ENCODE results near the gene MRC2.

Gene MRC2

GRCh38 chr17:62720126-62720850 lies 92.8 kb downstream of the MRC2 start:
- no peak for DNase-seq (ENCODE audit: low read depth in 2 of 2)

DNA sequence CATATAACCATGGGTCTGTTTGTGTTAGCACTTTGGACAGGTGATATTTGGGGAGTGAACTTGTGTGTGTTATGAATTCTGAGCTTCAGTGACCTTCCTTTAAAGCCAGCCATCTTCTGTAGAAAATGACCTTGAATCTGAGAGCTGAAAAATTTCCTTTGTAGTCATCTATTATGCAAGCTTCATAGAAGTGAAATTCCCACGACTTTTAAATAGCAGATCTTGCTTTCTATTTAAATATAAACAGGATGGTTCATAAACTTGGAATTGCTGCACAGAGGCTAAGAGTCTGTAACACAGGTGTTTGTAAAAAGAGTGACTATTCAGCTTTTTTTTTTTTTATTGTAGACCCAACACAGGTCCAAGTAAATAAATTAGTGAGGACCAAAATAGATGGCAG lies 95.2 kb downstream of the MRC2 start:
- DNase-seq (ENCODE audit: low read depth in 2 of 2): no peak

GRCh38 chr17:62723842-62724241 lies 96.4 kb downstream of the MRC2 start:
- DNase-seq (ENCODE audit: low read depth in 2 of 2): no peak

DNA sequence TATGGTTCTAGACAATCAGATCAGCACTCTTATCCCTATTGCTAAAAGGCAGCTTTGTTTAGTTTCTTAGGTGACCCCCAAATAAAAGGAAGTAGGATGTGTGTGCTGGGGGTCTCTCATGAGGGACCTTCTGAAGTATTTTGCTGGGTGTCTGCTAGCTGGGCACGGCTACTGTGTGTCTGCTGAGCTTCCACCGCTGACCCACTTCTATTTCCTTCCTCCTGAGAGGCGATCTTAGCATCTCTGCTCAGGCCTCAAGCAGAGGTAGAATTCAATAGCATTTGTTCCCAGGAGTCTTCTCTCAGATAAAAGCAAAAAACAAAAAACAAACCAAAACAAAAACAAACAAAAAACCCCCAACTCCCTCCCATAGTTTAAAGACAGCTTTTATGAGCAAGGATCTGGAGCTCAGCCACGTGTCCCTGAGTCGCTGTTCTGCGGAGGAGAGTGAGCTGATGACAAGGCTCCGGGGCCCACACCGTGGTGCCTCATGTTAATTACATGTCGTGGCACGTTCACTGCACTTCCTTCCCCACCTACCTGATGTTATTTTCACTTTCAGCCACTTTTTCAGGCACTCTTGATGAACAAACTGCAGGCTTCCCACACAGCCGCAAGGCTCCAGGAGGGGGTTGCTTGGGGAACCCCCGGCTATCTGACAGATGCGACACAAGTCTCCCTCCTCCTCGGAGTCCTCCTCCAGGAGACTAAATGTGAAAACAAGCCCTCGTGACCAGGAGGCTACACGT lies 97.1 kb downstream of the MRC2 start:
- no peak for DNase-seq (ENCODE audit: low read depth in 2 of 2)

DNA sequence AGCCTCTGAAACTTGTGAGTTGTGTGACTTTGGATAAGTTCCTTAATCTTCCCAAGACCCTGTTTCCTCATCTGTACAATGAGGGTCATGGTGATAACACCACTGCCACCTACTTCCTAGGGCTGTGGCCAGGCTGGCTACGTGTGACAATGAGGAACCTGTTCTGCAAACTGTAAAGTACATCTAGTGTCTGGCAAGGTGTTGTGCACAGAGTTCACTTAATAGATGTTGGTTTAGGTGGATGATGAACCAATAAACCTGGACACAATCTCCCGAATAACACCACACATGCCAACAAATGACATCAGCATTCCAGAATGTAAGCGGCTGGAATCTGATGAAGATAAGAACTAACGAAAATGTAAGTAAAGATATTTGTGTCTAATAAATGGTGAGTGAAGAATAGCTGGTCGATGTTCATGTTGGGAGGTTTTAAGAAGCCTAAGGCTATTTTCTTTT lies 98.3 kb downstream of the MRC2 start:
- no peak for DNase-seq (ENCODE audit: low read depth in 2 of 2)

DNA sequence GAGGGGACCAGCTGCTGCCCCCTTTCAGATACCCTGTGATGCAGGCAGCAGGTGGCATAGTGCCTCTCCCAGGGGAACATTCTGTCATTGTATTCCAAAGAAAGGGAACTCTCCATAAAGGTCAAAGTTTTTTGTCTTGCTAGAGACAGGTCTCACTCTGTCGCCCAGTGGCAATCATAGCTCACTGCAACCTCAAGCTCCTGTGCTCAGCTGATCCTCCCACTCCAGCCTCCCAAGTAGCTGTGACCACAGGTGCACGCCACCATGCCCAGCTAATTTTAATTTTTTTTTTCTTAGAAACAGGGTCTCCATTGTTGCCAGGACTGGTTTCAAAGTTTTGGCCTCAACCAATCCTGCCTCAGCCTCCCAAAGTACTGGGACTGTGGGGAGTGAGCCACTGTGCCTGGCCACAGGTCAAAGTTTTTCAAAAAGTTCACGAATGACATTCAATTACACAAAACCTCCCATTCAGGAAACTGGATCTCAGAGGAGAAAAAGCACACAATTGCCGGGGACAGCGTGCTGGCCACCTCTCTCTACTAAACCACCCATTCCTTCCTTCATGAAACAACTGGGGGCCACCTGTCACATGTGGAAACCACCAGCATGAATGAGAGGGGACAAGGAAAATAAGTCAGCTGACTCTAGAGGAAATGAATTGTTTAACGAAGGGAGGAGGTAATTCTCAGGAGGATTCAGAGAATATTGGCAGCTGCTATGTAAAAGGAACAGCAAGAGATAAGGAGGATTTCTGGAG lies 100.6 kb downstream of the MRC2 start:
- DNase-seq (ENCODE audit: low read depth in 2 of 2): no peak

DNA sequence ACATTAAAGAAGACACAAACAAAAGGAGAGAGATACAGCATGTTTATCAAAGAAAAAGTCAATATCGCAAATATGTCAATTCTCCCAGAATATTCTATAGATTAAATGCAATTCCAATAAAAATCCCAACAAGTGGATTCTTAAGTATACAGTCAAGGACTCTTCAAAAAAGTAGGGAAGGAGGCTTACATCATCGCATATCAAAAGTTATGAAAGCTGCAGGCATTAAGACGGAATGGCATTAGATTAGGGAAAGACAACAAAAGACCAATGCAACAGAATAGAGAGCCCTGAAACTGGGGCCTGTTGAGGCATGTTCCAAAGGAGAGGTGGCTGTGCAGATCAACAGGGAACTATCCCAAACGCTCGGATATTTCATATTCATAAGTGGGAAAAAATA lies 104.7 kb downstream of the MRC2 start:
- no peak for DNase-seq (ENCODE audit: low read depth in 2 of 2)

DNA sequence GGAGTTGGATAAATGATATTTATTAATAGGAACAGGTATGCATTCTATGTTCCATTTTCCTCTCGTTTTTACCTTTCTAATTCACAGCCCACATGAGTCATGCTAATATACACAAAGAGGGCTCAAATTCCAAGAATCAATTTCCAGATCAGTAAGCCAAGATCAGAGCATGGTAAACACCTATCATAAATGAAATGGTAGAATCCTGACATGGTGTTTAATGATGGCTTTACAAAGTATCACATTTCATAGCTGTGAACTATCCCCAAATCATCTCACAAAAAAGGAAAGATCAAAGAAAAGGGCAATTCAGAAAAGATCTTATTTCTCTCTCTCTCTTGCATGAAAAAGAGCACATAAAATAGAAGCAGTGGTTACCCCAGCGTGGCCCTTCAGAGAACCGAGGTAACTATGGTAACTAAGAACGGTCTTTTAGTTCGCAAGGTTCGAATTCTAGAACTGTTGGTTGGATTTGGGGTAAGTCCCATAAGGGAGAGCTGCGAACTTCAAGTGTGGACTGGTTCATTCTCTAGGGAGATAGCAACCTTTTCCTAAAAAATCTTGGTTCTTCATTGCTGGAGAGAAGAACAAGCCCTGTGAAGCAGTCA lies 107.7 kb downstream of the MRC2 start:
- DNase-seq (ENCODE audit: low read depth in 2 of 2): no peak

DNA sequence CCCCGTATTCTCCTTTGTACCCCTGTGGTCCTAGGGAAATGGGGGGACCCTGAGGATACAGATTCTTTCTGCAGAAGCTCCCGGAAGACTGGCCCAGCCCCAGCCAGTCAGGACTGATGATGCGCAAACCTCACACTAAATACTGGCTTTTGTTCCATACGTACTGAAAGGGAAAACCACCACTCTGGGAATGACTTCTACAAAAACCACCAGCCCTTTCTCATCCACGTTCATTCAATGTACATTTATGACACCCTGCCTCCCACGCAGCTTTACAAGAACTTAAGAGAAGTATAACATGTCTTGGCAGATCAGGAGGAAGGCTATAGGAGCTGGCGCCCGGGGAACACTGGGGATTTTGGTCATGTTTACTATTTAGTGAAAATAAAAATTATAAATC lies 110.0 kb downstream of the MRC2 start:
- no peak for DNase-seq (ENCODE audit: low read depth in 2 of 2)

DNA sequence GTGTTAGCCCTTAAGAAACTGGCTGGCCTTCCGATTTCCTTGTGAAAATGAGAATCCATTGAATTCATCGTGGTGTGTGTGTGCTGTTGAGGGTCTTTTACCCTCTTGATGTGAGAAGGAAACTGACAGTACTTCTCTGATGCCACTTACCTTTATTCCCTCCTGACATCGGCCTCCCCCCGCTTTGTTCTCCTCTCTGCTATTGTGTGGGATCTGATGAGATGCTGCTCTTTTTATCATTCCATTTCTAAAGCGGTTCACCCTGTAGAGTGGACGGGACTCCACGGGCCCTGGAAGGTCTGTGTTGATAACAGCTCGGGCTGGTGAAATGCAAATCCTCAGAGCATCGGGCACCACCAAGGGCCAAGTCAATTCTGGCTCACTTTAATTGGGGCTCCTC lies 110.8 kb downstream of the MRC2 start:
- DNase-seq (ENCODE audit: low read depth in 2 of 2): no peak

- DNase-seq (ENCODE audit: low read depth in 2 of 2): no peak
Observed at GRCh38 chr17:62739645-62740388, 112.3 kb downstream of the MRC2 start.

GRCh38 chr17:62741290-62741689 lies 113.8 kb downstream of the MRC2 start:
- DNase-seq (ENCODE audit: low read depth in 2 of 2): no peak
